Gastroesophageal sphincter (tissue), 4 donors: ENCODE results near the gene OR2AT4. TPM values are rescaled to one million over a fixed set of nuclear protein-coding genes. Genes with fewer than 3 reads are reported as not detected.

Source experiments
- ATAC-seq: fragments of 150-250 bp; one replicate; pipeline ENCODE4 v1.9.1; 2016; ENCODE audit warnings: mild to moderate bottlenecking, moderate library complexity
- H3K27ac ChIP-seq, 4 donors: fragments of 200-600 bp; sonication (generic) in 3 of 4; 1 replicate in 3 of 4; 2 replicates in 1 of 4; pipeline ENCODE4 v1.5.1; 2016 to 2019
- H3K27me3 ChIP-seq: fragments of 200-600 bp; sonication (generic); one replicate; pipeline ENCODE4 v1.5.1; 2019
- H3K36me3 ChIP-seq, 2 donors: fragments of 200-600 bp; sonication (generic); one replicate each; pipeline ENCODE4 v1.5.1; 2019; ENCODE audit warnings: control low read depth in 1 of 2
- H3K4me1 ChIP-seq, 3 donors: fragments of 200-600 bp; sonication (generic); 1 replicate in 2 of 3; 2 replicates in 1 of 3; pipeline ENCODE4 v1.5.1; 2016 to 2019; ENCODE audit warnings: control low read depth in 2 of 3
- H3K4me3 ChIP-seq, 2 donors: fragments of 200-600 bp; sonication (generic); one replicate each; pipeline ENCODE4 v1.5.1; 2019; ENCODE audit warnings: mild to moderate bottlenecking in 1 of 2, moderate library complexity in 1 of 2
- H3K9me3 ChIP-seq, 3 donors: fragments of 200-600 bp; sonication (generic); one replicate each; pipeline ENCODE4 v1.5.1; 2017 to 2019; ENCODE audit warnings: control low read depth in 2 of 3
- EP300 ChIP-seq: sonication (generic); formaldehyde crosslinking; IDR thresholded peaks from one replicate; pipeline ENCODE4 v1.6.1; 2017; ENCODE audit warnings: antibody characterized with exemption, mild to moderate bottlenecking
- POLR2A ChIP-seq, 2 donors: fragments of 450-650 bp; IDR thresholded peaks; one replicate each; pipeline ENCODE4 v1.6.1; 2017; ENCODE audit warnings: antibody characterized with exemption in 2 of 2, mild to moderate bottlenecking in 2 of 2, moderate library complexity in 1 of 2
- POLR2AphosphoS5 ChIP-seq: sonication (generic); formaldehyde crosslinking; IDR thresholded peaks from one replicate; pipeline ENCODE4 v1.6.1; 2017; ENCODE audit warnings: antibody characterized with exemption
- WGBS, 2 donors: methylation state at CpG; one replicate each; pipeline ENCODE4 v1.1.5; 2018; ENCODE audit warnings: low coverage in 1 of 2; 5-methylcytosine and 5-hydroxymethylcytosine counted together
- total RNA-seq, 4 donors: library from RNA; depleted of rRNA; stranded (reverse); fragments of >200 nt; gene quantifications; one replicate each; pipeline ENCODE4 v1.1.0, GENCODE V29; 2016
- TF ChIP-seq, protein P1 (sequence below), 4 experiments: fragments of 200-600 bp in 2 of 4; fragments of 450-650 bp in 2 of 4; sonication (generic) in 1 of 4; IDR thresholded peaks; one replicate each; pipeline ENCODE4 v1.5.1; 2017 to 2019; ENCODE audit warnings: antibody characterized with exemption in 4 of 4, mild to moderate bottlenecking in 2 of 4, moderate library complexity in 2 of 4

Gene OR2AT4
- total RNA-seq, 4 donors from 2014 or later = not detected

DNA sequence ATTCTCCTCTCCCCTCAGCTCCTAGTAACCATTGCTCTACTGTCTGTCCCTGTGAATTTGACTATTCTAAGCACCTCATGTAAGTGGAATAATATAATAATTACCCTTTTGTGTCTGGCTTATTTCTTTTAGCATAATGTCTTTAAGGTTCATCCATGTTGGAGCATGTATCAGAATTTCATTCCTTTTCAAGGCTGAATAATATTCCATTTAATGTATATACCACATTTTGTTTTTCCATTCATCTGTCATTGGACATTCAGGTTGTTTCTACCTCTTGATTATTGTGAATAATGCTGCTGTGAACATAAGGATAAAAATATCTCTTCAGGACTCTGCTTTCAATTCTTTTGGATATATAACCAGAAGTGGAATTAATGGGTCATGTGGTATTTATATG, 28.1 kb downstream of the OR2AT4 start:
- no peak for ATAC-seq
- Histone ChIP-seq H3K36me3 (no peaks in the 10 kb centered on the region), H3K4me3 (no peak overlapping the region), H3K9me3 (no peaks in the 10 kb centered on the region), H3K27ac (no peak overlapping the region), H3K27me3 (peaks cover 34% of the 10 kb centered on the region), H3K4me1 (no peaks in the 10 kb centered on the region)
- no peak for TF ChIP-seq POLR2AphosphoS5

GRCh38 chr11:75066061-75066460, 30.6 kb downstream of the OR2AT4 start:
- no peak for ATAC-seq

GRCh38 chr11:75063741-75064314, 32.8 kb downstream of the OR2AT4 start:
- no peak for TF ChIP-seq POLR2A (IDR thresholded peaks at IDR 0.05)
- TF ChIP-seq, protein P1, sequence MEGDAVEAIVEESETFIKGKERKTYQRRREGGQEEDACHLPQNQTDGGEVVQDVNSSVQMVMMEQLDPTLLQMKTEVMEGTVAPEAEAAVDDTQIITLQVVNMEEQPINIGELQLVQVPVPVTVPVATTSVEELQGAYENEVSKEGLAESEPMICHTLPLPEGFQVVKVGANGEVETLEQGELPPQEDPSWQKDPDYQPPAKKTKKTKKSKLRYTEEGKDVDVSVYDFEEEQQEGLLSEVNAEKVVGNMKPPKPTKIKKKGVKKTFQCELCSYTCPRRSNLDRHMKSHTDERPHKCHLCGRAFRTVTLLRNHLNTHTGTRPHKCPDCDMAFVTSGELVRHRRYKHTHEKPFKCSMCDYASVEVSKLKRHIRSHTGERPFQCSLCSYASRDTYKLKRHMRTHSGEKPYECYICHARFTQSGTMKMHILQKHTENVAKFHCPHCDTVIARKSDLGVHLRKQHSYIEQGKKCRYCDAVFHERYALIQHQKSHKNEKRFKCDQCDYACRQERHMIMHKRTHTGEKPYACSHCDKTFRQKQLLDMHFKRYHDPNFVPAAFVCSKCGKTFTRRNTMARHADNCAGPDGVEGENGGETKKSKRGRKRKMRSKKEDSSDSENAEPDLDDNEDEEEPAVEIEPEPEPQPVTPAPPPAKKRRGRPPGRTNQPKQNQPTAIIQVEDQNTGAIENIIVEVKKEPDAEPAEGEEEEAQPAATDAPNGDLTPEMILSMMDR (IDR thresholded peaks at IDR 0.05) = no peak
- TF ChIP-seq EP300 = no peak
- TF ChIP-seq POLR2AphosphoS5 = no peak
- H3K9me3 ChIP-seq = no peaks in the 10 kb centered on the region
- WGBS, 2 donors = 28 to 56% methylated on average over 2 to 3 of the region's 3 CpGs
- H3K27ac ChIP-seq = no peak overlapping the region
- H3K27me3 ChIP-seq = peaks cover 12% of the 10 kb centered on the region
- H3K4me3 ChIP-seq = no peak overlapping the region
- no peak for ATAC-seq
- H3K36me3 ChIP-seq = no peaks in the 10 kb centered on the region
- no peaks in the 10 kb centered on the region for H3K4me1 ChIP-seq

More at GRCh38 chr11:75066061-75066460, 30.6 kb downstream of the OR2AT4 start:
- H3K27ac ChIP-seq = no peak overlapping the region
- TF ChIP-seq, protein P1 (IDR thresholded peaks at IDR 0.05) = no peak
- no peak for TF ChIP-seq POLR2A (IDR thresholded peaks at IDR 0.05)
- TF ChIP-seq POLR2AphosphoS5 = no peak
- no peak for TF ChIP-seq EP300
- H3K36me3 ChIP-seq = no peaks in the 10 kb centered on the region
- no peaks in the 10 kb centered on the region for H3K9me3 ChIP-seq
- WGBS, 2 donors = 64 to 76% methylated on average over 7 of the region's 7 CpGs
- H3K4me1 ChIP-seq = no peaks in the 10 kb centered on the region
- peaks cover 24% of the 10 kb centered on the region for H3K27me3 ChIP-seq
- H3K4me3 ChIP-seq = no peak overlapping the region

GRCh38 chr11:75059299-75059698, 37.4 kb downstream of the OR2AT4 start:
- H3K9me3 ChIP-seq = no peaks in the 10 kb centered on the region
- ATAC-seq = no peak
- no peaks in the 10 kb centered on the region for H3K36me3 ChIP-seq
- H3K4me3 ChIP-seq = no peak overlapping the region
- TF ChIP-seq POLR2AphosphoS5 = no peak
- no peak for TF ChIP-seq EP300
- TF ChIP-seq, protein P1 (IDR thresholded peaks at IDR 0.05) = no peak
- no peak for TF ChIP-seq POLR2A (IDR thresholded peaks at IDR 0.05)
- H3K4me1 ChIP-seq = no peaks in the 10 kb centered on the region
- no peak overlapping the region for H3K27ac ChIP-seq
- no peaks in the 10 kb centered on the region for H3K27me3 ChIP-seq

GRCh38 chr11:75056814-75057213, 39.9 kb downstream of the OR2AT4 start:
- Histone ChIP-seq H3K4me1 (no peaks in the 10 kb centered on the region), H3K27me3 (no peaks in the 10 kb centered on the region), H3K36me3 (no peaks in the 10 kb centered on the region), H3K27ac (no peak overlapping the region), H3K4me3 (no peak overlapping the region), H3K9me3 (peaks cover 0 to 13% (median 0%) of the 10 kb centered on the region in 3 donors)
- TF ChIP-seq POLR2AphosphoS5 = no peak
- TF ChIP-seq EP300 = no peak
- TF ChIP-seq POLR2A (IDR thresholded peaks at IDR 0.05) = no peak
- TF ChIP-seq, protein P1 (IDR thresholded peaks at IDR 0.05) = no peak
- ATAC-seq = no peak
- WGBS, 2 donors = 57 to 84% methylated on average over 3 of the region's 3 CpGs
